Measurements from ENCODE around the gene IRX4.

IRX4 gene

GRCh38 chr5:1889321-1890065 lies 6.8 kb upstream of the IRX4 start:
- no peak for DNase-seq

DNA sequence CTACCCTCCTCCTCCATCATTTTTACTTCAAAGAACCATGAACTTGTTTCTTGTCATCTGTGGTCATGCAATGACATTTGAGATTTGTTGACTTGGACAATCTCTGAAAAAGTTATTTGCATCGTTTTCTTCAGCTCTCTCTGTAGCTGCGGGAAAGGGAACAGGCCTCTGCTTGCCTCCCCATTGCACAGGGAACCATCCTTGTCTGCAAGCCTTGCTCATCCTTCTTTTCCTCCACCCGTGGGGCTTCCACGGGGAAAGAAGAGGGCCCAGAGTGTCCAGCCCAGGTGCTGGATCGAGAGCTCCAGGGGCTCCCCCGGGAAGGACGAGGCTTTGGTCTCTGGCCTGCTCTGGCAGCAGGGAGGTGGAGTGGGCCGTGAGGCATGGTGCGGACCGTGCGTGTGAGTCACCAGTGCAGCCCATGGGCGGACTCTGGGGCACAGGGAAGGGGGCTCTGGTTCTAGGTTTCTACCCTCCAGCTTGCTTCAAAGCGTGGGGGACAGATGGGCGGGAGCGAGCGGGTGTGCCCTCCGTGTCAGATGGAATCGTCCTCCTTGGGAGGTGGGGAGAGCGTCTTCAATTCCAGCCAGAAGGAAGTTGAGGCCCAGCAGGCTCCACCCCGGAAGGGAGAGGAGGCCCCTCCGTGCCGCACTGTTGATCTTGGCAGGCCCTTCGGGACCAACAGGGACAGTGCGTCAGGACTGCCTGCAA lies 6.0 kb upstream of the IRX4 start:
- DNase-seq, result no peak

DNA sequence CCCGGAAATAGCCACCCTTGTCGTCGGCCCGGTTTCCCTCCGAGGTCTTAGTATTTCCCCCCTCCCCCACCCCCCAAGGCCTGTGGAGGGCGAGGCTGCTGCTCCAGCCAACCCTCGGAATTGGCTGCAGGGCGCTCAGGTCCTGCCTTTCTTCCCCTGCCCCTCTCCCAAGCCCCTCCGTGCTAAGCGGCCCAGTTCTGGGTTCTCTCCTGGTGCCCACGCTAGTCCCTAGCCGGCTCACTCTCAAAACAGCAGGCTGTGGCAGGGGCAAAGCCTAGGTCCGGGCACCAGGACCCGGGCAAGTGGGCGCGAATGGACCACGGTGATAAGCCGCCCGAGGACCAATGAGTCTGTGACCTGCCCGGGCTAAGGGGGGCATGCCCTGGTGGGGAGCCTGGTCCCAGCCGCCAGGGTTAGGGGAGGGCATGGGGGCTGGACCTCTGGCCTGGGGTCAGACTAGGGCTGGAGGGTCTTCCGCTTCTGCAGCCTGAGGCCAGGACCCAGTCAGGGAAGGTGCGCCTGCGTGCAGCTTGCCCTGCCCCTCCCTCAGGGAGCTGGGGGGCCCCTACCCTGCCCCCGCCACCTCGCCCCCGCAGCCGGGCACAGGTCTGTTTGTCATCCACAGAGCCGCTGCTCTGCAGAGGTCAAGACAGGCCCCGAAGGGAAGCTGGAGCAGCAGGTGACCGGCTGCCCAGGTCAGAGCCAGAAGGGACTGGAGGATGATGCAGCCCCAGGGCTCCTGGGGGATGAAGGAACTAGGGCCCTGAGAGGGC lies 5.0 kb upstream of the IRX4 start:
- no peak for DNase-seq

GRCh38 chr5:1886846-1887587 lies 4.3 kb upstream of the IRX4 start:
- DNase-seq, result no peak

- no peak for DNase-seq
These were observed 3.4 kb upstream of the IRX4 start for GRCh38 chr5:1885868-1886845.

DNA sequence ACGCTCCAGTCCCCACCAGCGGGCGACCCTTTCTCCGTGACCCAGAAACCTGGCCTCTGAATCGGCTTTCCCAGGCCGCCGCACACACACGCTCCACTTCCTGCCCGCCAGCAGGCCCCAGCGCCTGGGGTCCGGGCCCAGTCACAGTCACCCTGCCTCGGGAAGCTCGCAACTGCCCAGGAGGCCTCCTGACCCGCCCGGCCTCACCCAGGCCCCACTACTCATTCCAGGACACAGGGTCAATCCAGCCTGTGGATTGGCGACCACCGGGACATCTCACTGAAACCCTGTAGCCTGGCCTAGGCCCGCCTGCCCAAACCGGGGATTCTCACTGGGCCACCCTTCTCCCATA lies 2.7 kb upstream of the IRX4 start:
- no peak for DNase-seq

GRCh38 chr5:1884678-1885403 lies 2.1 kb upstream of the IRX4 start:
- DNase-seq, result no peak

DNA sequence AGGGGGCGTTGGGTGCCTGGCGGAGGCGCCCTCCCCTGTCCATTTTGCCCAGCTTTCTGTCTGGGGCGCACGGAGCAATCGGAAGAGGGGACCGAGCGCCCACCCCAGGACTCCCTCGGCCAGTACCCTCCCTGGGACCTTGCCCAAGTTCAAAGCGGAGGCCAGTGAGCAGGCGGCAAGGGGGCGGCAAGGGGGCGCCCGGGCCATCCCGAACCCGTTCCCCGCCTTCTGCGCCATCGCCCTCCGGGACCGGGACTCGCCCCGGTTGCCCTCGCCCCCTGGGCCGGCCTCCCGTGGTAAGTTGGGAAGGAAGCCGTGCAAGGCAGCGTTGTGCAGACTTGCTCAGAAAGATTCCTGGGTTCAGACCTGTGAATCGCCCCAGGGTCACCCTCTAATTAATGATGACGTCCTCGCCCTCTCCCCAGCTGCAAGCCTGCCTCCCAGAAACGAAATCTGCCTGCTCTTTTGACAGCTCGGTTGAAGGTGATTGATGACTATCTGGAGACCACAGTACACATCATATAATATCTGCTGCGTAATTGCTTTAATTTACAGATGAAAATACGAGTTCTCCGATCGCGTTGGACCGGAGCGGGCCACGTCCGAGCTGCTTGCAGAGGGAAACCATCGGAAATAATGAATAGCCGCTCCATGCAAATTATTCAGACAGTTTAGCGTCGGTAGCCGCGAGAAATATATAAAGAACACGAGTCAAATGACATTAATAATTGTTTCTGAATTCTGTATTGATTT lies 1.4 kb upstream of the IRX4 start:
- no peak for DNase-seq

DNA sequence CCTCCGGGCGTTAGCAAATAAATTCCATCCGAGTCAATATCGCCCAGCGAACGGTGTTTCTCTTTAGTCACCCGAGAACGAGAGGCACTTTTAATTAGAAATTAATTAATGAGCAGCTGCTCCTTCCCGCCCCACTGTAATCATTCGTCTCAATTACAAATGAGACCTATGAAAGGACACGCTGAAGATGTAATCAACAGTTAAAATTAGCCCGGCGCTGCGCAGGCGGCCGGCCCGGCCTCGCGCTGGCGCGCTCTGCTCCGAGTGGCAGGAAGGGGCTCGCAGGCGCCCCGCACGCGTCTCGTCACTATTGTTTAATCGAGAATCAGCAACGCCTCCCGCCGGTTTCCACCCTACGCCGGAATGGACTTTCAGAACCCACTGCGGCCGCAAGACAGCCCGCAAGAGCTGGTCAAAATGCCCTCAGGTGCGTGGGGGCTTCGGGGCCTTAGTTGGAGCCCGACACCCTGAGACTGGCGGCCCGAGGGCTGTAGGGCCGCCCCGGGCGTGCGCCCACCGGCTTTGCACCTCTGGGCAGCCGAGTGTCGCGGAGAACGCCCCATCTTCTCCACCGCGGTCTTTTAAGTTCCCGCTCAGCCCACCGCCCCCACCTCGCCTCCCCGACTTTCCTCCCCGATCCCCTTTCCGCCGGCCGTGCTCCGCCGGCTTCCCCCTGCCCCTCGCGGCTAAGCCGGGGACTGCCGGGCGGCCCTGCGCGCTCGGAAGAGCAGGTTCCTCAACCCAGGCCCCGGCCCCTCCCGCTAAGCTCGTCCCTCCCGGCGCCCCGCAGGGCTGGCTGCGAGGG lies 597 bp upstream of the IRX4 start:
- DNase-seq, result no peak

DNA sequence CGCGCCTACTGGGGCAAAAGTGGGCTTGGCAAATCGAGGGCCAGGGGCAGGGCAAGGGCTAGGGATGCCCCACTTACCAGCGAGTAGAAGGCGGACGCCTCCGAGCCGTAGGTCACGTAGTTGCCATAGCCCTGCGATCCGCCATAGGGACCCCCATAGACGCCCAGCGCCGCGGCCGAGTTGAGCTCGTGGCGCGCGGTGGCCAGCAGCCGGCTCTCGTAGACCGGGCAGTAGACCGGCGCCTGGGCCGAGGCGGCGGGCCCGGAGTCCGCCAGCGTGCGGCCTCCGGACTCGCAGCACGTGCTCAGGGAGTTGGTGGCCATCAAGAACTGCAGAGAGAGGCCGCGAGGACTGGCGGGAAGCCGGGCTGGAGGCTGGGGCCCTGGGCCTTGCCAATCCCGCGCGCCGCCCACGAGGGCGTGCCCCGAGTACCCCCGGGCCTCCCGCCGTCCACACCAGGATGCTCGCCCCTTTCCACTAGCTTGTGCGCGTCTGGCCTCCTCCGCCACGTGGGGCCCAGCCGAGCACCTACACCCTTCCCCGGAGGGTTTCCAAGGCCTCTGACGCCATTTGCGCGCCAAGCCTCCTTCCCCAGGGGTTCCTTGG lies 891 bp downstream of the IRX4 start:
- DNase-seq, result no peak

GRCh38 chr5:1881098-1881572 lies 1.6 kb downstream of the IRX4 start:
- DNase-seq, result no peak

DNA sequence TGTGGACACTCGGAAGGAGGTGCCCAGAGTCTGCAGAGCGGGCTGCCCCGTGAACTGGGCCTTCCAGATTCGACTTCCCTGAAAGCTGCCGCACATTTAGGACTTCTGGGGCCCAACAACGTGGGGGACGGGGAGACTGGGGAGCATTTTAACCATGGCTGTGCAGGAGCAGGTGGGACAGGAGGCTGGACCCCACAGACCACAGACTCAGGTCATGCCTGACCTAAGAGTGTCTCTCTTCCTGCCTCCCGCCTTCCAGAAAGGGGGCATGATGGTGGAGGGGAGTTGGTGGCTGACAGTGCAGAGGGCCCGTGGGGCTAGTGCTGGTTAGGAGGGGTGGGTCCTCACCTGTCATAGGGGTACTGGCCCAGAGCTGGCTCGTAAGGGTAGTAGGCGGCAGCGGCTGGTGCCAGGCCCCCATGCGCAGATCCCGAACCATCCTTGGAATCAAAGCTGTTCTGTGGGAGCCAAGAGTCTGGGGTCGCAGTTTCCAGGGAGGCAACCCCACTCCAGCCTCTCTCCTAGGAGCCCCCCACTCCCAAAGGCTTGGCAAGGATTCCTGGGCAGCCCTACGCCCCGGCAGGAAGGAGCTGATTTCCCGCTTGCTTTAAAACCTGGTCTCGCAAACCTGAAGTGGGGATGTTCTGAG lies 2.2 kb downstream of the IRX4 start:
- no peak for DNase-seq

DNA sequence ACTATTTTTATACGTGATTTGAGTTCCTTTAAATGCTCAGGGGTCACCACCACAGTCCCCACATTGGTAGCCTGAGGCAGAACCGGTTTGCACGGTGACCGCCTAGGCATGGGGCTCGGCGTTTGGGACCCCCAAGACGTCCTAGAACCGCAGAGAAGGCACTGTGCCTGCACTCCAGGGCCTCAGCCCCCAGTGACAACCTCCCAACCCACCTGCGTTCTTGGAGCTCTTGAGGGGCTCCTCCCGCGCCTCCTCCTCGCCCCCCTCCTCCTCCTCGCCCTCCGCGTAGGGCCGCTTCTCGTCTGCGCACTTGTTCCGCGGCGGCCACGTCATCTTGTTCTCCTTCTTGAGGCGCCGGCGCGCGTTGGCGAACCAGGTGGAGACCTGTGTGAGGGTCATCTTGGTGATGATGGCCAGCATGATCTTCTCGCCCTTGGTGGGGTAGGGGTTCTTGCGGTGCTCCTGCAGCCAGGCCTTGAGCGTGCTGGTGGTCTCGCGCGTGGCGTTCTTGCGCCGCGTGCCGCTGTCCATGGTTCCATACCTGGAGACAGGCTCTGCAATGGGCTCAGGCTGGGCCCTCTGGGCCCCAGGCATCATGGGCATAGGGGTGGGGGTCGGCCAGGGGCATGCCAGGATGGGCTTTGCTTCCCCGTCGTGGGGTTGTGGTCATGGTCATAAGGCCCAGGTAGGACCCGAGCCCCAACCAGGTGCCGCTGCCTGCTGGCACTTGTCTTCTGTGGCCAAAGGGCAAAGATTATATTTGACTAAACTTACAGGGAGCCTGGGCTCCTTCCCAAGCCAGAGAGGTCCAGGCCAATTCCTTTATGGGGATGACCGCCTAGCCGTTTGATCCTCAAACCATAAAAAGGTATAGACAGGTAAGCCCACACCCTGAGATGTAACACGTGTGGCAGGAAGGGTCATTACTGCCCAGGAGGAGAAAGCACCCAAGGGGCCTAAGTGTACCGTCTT lies 3.1 kb downstream of the IRX4 start:
- DNase-seq, result no peak

- no peak for DNase-seq
These were observed 4.5 kb downstream of the IRX4 start for GRCh38 chr5:1878050-1878849.

DNA sequence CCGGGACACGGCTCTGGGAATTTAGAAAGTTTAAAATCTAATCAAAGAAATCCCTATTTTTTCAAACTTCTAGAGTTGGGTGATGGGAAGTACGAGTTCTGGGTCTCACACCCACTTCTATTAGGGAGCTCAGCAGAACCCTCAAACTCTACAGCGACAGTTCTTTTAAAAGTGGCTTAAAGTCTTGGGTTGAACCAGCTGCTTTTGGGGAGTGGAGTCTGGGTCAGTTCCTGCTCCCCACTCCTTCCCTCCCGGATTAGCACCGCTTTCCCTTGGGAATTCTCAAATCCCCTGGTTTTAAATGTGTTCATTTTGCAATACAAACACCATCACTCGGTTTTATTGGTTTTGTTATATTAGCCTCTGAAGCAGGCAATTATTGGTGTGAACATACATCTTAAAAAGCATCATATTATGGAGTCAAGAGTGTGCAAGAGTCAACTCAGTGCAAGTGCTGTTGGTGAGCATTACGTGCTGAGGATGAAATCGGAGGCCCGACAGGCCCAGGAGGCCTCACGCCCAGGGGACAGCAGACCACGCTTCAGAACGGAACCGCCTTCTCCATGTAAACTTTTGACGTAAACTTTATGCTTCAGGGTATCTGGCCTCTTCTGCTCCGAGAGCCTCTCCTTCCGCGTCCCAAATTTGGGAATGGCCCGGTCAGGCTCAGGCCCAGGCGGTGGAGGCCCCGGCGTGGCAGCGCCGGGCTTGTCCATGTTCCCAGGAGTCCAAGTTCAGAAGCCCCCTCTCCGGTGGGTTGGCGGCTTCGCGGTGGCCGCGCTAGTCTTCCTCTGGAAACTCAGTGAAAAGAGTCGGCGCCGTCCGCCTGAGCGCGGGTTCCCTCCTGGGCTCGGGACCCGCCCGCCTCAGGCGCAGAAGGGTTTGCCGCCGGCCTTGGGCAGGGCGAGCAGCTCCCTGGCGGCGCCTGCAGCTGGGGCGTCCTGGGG lies 5.3 kb downstream of the IRX4 start:
- no peak for DNase-seq

Measured in CD4-positive, alpha-beta T cell treated with Interleukin-4 for 4 hours (primary cell).